ENCODE results near the gene MANEAL.

MANEAL gene

GRCh38 chr1:37753473-37754321 is 40.0 kb upstream of the MANEAL start:
- DNase-seq, result no peak
- Histone ChIP-seq H3K4me3 (ENCODE audit: low read depth, low read length) (no peak overlapping the region), H3K36me3 (no peaks in the 10 kb centered on the region), H3K27me3 (peaks cover 14% of the 10 kb centered on the region), H3K4me1 (no peaks in the 10 kb centered on the region), H3K9me3 (no peaks in the 10 kb centered on the region)
- no peak for TF ChIP-seq CTCF (IDR thresholded peaks at IDR 0.05; ENCODE audit: low read depth, low read length)

GRCh38 chr1:37755290-37755689 is 38.4 kb upstream of the MANEAL start:
- Histone ChIP-seq H3K4me1 (no peaks in the 10 kb centered on the region), H3K9me3 (no peaks in the 10 kb centered on the region), H3K27me3 (peaks cover 14% of the 10 kb centered on the region), H3K4me3 (ENCODE audit: low read depth, low read length) (no peak overlapping the region), H3K36me3 (no peaks in the 10 kb centered on the region)
- TF ChIP-seq CTCF (IDR thresholded peaks at IDR 0.05; ENCODE audit: low read depth, low read length), result no peak
- DNase-seq, result no peak

DNA sequence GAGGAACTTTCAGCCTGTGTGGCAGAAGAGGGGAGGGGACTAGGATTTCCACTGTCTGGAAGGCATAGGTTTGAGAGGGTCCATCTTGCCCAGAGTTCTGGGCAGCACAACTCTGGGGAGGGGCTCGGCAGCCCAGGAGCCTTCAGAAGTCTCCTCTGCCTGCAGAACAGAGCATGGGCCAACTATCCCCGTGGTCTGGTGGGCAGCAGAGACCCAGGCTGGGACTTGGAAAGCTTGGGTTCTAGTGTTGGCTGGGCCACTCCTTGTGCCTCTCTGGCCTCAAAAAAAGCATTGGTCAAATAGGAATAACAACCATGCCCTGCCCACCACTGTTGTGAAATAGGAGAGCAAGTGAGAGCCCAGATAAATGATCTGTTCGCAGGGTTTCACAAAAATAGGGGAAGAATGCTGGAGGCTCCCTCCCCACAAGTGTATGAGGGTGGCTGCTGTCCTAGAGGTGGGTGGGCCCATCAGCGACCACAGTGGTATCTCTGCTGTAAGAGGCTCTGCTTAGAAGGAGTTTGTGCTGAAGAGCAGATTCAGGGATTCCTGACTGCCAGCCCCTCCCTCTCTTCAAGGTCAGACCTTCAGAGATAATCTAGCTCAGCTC is 37.6 kb upstream of the MANEAL start:
- H3K9me3 ChIP-seq, result no peaks in the 10 kb centered on the region
- no peaks in the 10 kb centered on the region for H3K36me3 ChIP-seq
- H3K4me1 ChIP-seq, result no peaks in the 10 kb centered on the region
- no peak for DNase-seq
- no peak overlapping the region for H3K4me3 ChIP-seq (ENCODE audit: low read depth, low read length)
- no peak for TF ChIP-seq CTCF (IDR thresholded peaks at IDR 0.05; ENCODE audit: low read depth, low read length)
- H3K27me3 ChIP-seq, result peaks cover 14% of the 10 kb centered on the region

DNA sequence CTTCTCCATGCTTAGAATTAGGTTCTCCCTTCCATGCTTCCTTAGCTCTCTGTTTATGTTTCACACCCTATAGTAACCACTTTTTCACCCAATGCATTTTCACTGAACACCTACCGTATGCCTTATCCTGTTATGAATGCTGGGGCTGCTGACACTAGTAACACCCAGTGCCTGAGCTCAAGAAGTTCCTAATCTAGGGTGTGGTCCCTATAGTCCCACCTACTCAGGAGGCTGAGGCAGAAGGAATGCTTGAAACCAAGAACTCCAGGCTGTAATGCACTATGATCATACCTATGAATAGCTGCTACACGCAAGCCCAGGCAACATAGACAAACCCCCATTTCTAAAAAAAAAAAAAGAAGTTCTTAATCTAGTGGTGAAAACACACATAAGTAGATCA is 34.2 kb upstream of the MANEAL start:
- DNase-seq, result no peak
- Histone ChIP-seq H3K9me3 (no peaks in the 10 kb centered on the region), H3K36me3 (no peaks in the 10 kb centered on the region), H3K4me3 (ENCODE audit: low read depth, low read length) (no peak overlapping the region), H3K27me3 (peaks cover 34% of the 10 kb centered on the region), H3K4me1 (no peaks in the 10 kb centered on the region)
- TF ChIP-seq CTCF (IDR thresholded peaks at IDR 0.05; ENCODE audit: low read depth, low read length), result no peak

DNA sequence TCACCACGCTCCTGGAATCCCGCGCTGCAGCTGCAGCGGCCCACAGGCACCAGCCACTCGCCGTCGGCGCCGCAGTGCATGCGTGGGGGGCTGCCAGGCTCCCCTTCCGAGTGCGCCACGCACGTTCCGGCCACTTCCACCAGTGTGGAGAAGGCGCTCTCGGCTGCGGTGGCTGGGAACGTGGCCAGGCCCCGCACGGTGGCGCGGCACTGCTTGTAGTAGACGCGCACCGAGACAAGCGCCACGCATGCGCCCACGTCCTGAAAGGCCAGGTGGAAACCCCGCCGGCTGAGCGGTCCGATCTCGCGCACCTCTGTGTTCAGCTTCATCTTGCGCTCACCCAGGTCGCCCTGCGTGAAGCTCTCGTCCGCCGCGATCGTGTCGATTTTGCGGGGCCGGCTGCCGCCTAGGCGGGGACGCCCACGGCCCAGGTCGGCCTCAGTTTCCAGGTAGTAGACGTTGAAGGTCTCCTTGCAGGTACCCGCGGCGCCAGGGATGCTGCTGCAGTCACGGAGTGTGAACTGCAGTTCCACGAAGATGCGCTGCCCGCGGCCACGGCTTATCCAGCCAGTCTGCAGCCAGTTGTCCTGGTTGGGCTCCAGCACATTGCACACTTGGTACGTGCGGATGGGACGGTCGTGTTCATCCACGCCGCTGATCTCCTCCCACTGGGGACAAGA is 32.1 kb upstream of the MANEAL start:
- DNase-seq, result no peak
- Histone ChIP-seq H3K9me3 (no peaks in the 10 kb centered on the region), H3K27me3 (peaks cover 42% of the 10 kb centered on the region), H3K4me3 (ENCODE audit: low read depth, low read length) (no peak overlapping the region), H3K4me1 (no peaks in the 10 kb centered on the region), H3K36me3 (no peaks in the 10 kb centered on the region)
- no peak for TF ChIP-seq CTCF (IDR thresholded peaks at IDR 0.05; ENCODE audit: low read depth, low read length)
